Endothelial cell of umbilical vein (primary cell): ENCODE results near the gene RAC3. TPM values are rescaled to one million over a fixed set of nuclear protein-coding genes. Genes with fewer than 3 reads are reported as not detected.

ENCODE experiments used
- Bru-seq: library from RNA; stranded (reverse); fragments of 400-500 nt; gene quantifications from one replicate; lab custom pipeline; 2021; lab: Mats Ljungman, UMichigan
- BruChase-seq, 2 experiments: library from RNA; stranded (reverse); fragments of 400-500 nt; gene quantifications; one replicate each; lab custom pipeline; 2021; lab: Mats Ljungman, UMichigan
- BruUV-seq: library from RNA; stranded (reverse); fragments of 400-500 nt; replicated peaks from 2 replicates; lab custom pipeline; 2021; lab: Mats Ljungman, UMichigan
- CTCF ChIA-PET: fragments of 300-600, 350-600 bp; sonication (Branson Sonifier 250); formaldehyde crosslinking; loops from one replicate; lab custom pipeline; 2021; ENCODE audit warnings: antibody characterized with exemption, inconsistent platforms; lab: Charles Lee
- POLR2A ChIA-PET: fragments of 300-600, 350-600 bp; sonication (Branson Sonifier 250); formaldehyde crosslinking; loops from one replicate; lab custom pipeline; 2021; ENCODE audit warnings: antibody characterized with exemption, inconsistent platforms; lab: Charles Lee
- DNase-seq: peaks from one replicate; pipeline ENCODE4 v3.0.0-alpha.2; 2011; ENCODE audit warnings: low read depth, low spot score
- FAIRE-seq: peaks from 2 replicates; lab custom pipeline; 2011; peaks lifted over from hg19 to GRCh38; lab: Jason Lieb, UNC
- H2AFZ ChIP-seq: 2 replicates; pipeline ENCODE4 v1.6.0; 2012; ENCODE audit warnings: low read depth, low read length, control low read depth, inconsistent platforms
- H3K27ac ChIP-seq: 2 replicates; pipeline ENCODE4 v1.5.1; 2011; ENCODE audit warnings: low read depth, mild to moderate bottlenecking, control low read depth, low read length, moderate library complexity; ENCODE audit not compliant: insufficient read depth
- H3K27me3 ChIP-seq, 2 experiments: 2 replicates each; pipeline versions ENCODE4 v1.6.0 to v1.6.1; 2011; ENCODE audit warnings: low read length in 2 of 2, mixed read lengths in 1 of 2; ENCODE audit not compliant: control insufficient read depth in 2 of 2, insufficient read depth in 2 of 2
- H3K36me3 ChIP-seq, 2 experiments: 2 replicates in 1 of 2; 3 replicates in 1 of 2; pipeline ENCODE4 v1.5.1; 2011; ENCODE audit warnings: low read length in 2 of 2, mild to moderate bottlenecking in 1 of 2, moderate library complexity in 1 of 2; ENCODE audit not compliant: control insufficient read depth in 2 of 2, insufficient read depth in 2 of 2; ENCODE audit errors: extremely low read depth in 1 of 2
- H3K4me1 ChIP-seq: 3 replicates; pipeline ENCODE4 v1.5.1; 2011; ENCODE audit warnings: mild to moderate bottlenecking, low read length; ENCODE audit not compliant: control insufficient read depth, insufficient read depth; ENCODE audit errors: extremely low read depth
- H3K4me2 ChIP-seq: 2 replicates; pipeline ENCODE4 v1.6.1; 2011; ENCODE audit warnings: low read length, control low read depth, mixed read lengths; ENCODE audit not compliant: insufficient read depth
- H3K4me3 ChIP-seq, 3 experiments: fragments of 200-600 bp in 1 of 3; sonication (generic), shearing (Covaris generic) in 1 of 3; replicated peaks in 1 of 3; 2 replicates each; pipeline ENCODE4 v1.5.1; 2011 to 2016; ENCODE audit warnings: control low read depth in 3 of 3, low read length in 3 of 3, mild to moderate bottlenecking in 2 of 3, inconsistent platforms in 1 of 3, low read depth in 1 of 3, moderate library complexity in 1 of 3; ENCODE audit not compliant: insufficient read depth in 1 of 3
- H3K79me2 ChIP-seq: 2 replicates; pipeline ENCODE4 v1.6.0; 2012; ENCODE audit warnings: low read length, inconsistent platforms; ENCODE audit not compliant: control insufficient read depth, insufficient read depth
- H3K9ac ChIP-seq: replicated peaks from 2 replicates; pipeline ENCODE3; 2011; ENCODE audit warnings: low read length, control low read depth; ENCODE audit not compliant: insufficient read depth; ENCODE audit errors: extremely low read depth
- H3K9me1 ChIP-seq: replicated peaks from 3 replicates; pipeline ENCODE4 v1.6.0; 2011; ENCODE audit warnings: mild to moderate bottlenecking, low read length; ENCODE audit not compliant: control insufficient read depth, insufficient read depth; ENCODE audit errors: extremely low read depth
- H3K9me3 ChIP-seq: replicated peaks from 2 replicates; pipeline ENCODE4 v1.5.1; 2012; ENCODE audit warnings: low read length, inconsistent platforms; ENCODE audit not compliant: control insufficient read depth, insufficient read depth
- H4K20me1 ChIP-seq: replicated peaks from 2 replicates; pipeline ENCODE3; 2011; ENCODE audit warnings: mild to moderate bottlenecking, low read length; ENCODE audit not compliant: control insufficient read depth, insufficient read depth; ENCODE audit errors: extremely low read depth
- EZH2 ChIP-seq: IDR thresholded peaks from 2 replicates; pipeline ENCODE4 v1.6.1; 2012; ENCODE audit warnings: borderline replicate concordance, low read depth, mild to moderate bottlenecking, moderate library complexity, low read length, inconsistent platforms; ENCODE audit not compliant: severe bottlenecking
- FOS ChIP-seq: IDR thresholded peaks from 2 replicates; pipeline ENCODE4 v1.6.1; 2011; ENCODE audit warnings: mild to moderate bottlenecking, low read length, moderate library complexity, borderline replicate concordance; ENCODE audit not compliant: insufficient read depth
- GATA2 ChIP-seq: IDR thresholded peaks from 2 replicates; pipeline ENCODE4 v1.7.0; 2011; ENCODE audit warnings: low read depth, mild to moderate bottlenecking, moderate library complexity, mixed read lengths, low read length; ENCODE audit not compliant: insufficient read length, insufficient read depth
- MYC ChIP-seq: IDR thresholded peaks from one replicate; pipeline ENCODE4 v1.6.1; 2011; ENCODE audit warnings: mild to moderate bottlenecking, low read depth, low read length
- POLR2A ChIP-seq: IDR thresholded peaks from 2 replicates; pipeline ENCODE4 v1.6.1; 2012; ENCODE audit warnings: low read depth, mild to moderate bottlenecking, control low read depth, low read length
- POLR2AphosphoS5 ChIP-seq: IDR thresholded peaks from 2 replicates; pipeline ENCODE4 v1.6.1; 2012; ENCODE audit warnings: low read depth, mild to moderate bottlenecking, control low read depth, low read length, moderate library complexity; ENCODE audit not compliant: insufficient read depth
- dilution Hi-C: fragments of 300-500 bp; cut with MboI; formaldehyde crosslinking; loops from one replicate; pipeline ENCODE4 v1.15.0; 2019; ENCODE audit warnings: low sequenced_read_pairs; ENCODE audit not compliant: extremely low pct_ligation_motif_present
- intact Hi-C: fragments of 100-400 bp; cut with micrococcal nuclease; formaldehyde crosslinking; loops from one replicate; pipeline ENCODE4 v1.10.0; 2022
- long read RNA-seq: library from polyadenylated mRNA; stranded (forward); transcript quantifications from one replicate; pipeline ENCODE4 v2.0.0, GENCODE V29; 2021
- polyA minus RNA-seq, 3 experiments: library from RNA; depleted of rRNA, polyadenylated mRNA; stranded (reverse); fragments of >200 nt; gene quantifications; 1 replicate in 1 of 3; 2 replicates in 2 of 3; pipeline ENCODE4 v1.2.3, GENCODE V29; 2011
- polyA plus RNA-seq, 4 experiments: library from polyadenylated mRNA; depleted of rRNA in 3 of 4; stranded (reverse) in 3 of 4; unstranded in 1 of 4; fragments of >200 nt; gene quantifications; 2 replicates each; pipeline versions ENCODE4 v1.2.1 to v1.2.3, GENCODE V29; 2011 to 2012; ENCODE audit warnings: missing spikeins in 1 of 4
- total RNA-seq: library from RNA; stranded (reverse); gene quantifications from 2 replicates; pipeline ENCODE4 v1.2.3, GENCODE V29; 2021
- TF ChIP-seq, protein P1 (sequence below), 2 donors: IDR thresholded peaks; 1 replicate in 1 of 2; 2 replicates in 1 of 2; pipeline ENCODE4 v1.5.1; 2011; ENCODE audit warnings: low read length in 2 of 2, mild to moderate bottlenecking in 2 of 2, moderate library complexity in 2 of 2, control low read depth in 1 of 2, inconsistent platforms in 1 of 2, low read depth in 1 of 2; ENCODE audit not compliant: insufficient read depth in 1 of 2; ENCODE audit errors: extremely low read depth in 1 of 2
- TF ChIP-seq, protein P2 (sequence below): IDR thresholded peaks from 2 replicates; pipeline ENCODE4 v1.6.1; 2011; ENCODE audit not compliant: insufficient read depth, insufficient read length

Gene RAC3
- total RNA-seq = 34.1 and 35.4 TPM in 2 replicates
- polyA plus RNA-seq = 56.0 and 91.1 TPM in 2 replicates
- 37.4 and 51.2 TPM in 2 replicates for polyA plus RNA-seq (2011; cell fraction: cytosol; rRNA removed)
- polyA plus RNA-seq (2011; cell fraction: nucleus; rRNA removed) = 50.0 and 55.7 TPM in 2 replicates
- polyA plus RNA-seq (2012) = 23.4 and 52.5 TPM in 2 replicates
- 22.6 and 24.3 TPM in 2 replicates for polyA minus RNA-seq
- 7.6 TPM for polyA minus RNA-seq (2011; cell fraction: cytosol; rRNA and poly(A)+ RNA removed)
- 9.2 and 19.1 TPM in 2 replicates for polyA minus RNA-seq (2011; cell fraction: nucleus; rRNA and poly(A)+ RNA removed)
- Bru-seq, nascent RNA = percentile 47 among the genes with signal in this experiment
- BruChase-seq, experiment 1, labeled RNA remaining after a 6-hour chase = percentile 80 among the genes with signal in this experiment
- BruChase-seq, experiment 2, labeled RNA remaining after a 2-hour chase = percentile 58 among the genes with signal in this experiment
- long read RNA-seq, partial matches to known transcripts = 0 of 1 reads
- long read RNA-seq, other reads (novel, unspliced or antisense) = 0 of 1 reads

GRCh38 chr17:82031303-82031884 lies at the start of gene RAC3:
Gene RAC3 (plus strand): TSS chr17:82031678. CDS start chr17:82031762, 84 bp downstream.
- ChIA-PET POLR2A (no interaction called here), CTCF (interaction anchor here (0.9 to 4.2 kb wide), 19 partner anchors 10 to 290 kb away, joined by 3 to 127 read pairs (median 6); partner anchors contain the start of genes CENPX, CSNK1D, FASN and GPS1)
- intact Hi-C loops = loop anchor here (2.0 to 10.0 kb wide), 3 partner anchors 67 to 383 kb away; partner anchors contain the start of genes FASN, HEXD and OGFOD3
- H3K9me3 ChIP-seq = no peaks in the 10 kb centered on the region
- peak within 1 kb of the TSS; percentile 41 for H3K9ac ChIP-seq
- no peak for FAIRE-seq
- H3K27ac ChIP-seq = no peak within 1 kb of the TSS
- no peak for TF ChIP-seq GATA2
- TF ChIP-seq FOS = no peak
- TF ChIP-seq MYC = no peak
- TF ChIP-seq POLR2AphosphoS5 = no peak
- TF ChIP-seq POLR2A = no peak
- TF ChIP-seq, protein P1, sequence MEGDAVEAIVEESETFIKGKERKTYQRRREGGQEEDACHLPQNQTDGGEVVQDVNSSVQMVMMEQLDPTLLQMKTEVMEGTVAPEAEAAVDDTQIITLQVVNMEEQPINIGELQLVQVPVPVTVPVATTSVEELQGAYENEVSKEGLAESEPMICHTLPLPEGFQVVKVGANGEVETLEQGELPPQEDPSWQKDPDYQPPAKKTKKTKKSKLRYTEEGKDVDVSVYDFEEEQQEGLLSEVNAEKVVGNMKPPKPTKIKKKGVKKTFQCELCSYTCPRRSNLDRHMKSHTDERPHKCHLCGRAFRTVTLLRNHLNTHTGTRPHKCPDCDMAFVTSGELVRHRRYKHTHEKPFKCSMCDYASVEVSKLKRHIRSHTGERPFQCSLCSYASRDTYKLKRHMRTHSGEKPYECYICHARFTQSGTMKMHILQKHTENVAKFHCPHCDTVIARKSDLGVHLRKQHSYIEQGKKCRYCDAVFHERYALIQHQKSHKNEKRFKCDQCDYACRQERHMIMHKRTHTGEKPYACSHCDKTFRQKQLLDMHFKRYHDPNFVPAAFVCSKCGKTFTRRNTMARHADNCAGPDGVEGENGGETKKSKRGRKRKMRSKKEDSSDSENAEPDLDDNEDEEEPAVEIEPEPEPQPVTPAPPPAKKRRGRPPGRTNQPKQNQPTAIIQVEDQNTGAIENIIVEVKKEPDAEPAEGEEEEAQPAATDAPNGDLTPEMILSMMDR (IDR thresholded peaks at IDR 0.05; ENCODE audit: extremely low read depth in 1 of 2, insufficient read depth in 1 of 2, low read depth in 1 of 2, low read length in 2 of 2) = no peak
- no peak for TF ChIP-seq EZH2
- TF ChIP-seq, protein P2, sequence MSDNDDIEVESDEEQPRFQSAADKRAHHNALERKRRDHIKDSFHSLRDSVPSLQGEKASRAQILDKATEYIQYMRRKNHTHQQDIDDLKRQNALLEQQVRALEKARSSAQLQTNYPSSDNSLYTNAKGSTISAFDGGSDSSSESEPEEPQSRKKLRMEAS = no peak
- no peaks in the 10 kb centered on the region for H4K20me1 ChIP-seq
- no TSS peak for BruUV-seq
- dilution Hi-C loops = no loop called here
- H2AFZ ChIP-seq = peak within 1 kb of the TSS; percentile 92
- H3K4me2 ChIP-seq = peak within 1 kb of the TSS; percentile 80
- H3K27me3 ChIP-seq = no peaks in the 10 kb centered on the region
- H3K9me1 ChIP-seq = no peaks in the 10 kb centered on the region
- peaks cover 11% of the 10 kb centered on the region for H3K4me1 ChIP-seq
- H3K4me3 ChIP-seq = peak within 1 kb of the TSS; percentile 51 to 78 (median 59)
- no peaks in the 10 kb centered on the region for H3K36me3 ChIP-seq
- no peak for DNase-seq
- H3K79me2 ChIP-seq = peaks cover 4% of the 10 kb centered on the region
